Measurements from ENCODE around the gene NPTX1.

Gene NPTX1

GRCh38 chr17:80452173-80452915 lies 24.1 kb downstream of the NPTX1 start:
- Histone ChIP-seq H3K4me3 (replicated peaks; ENCODE audit: insufficient read depth, low read length) (no peak overlapping the region), H3K27me3 (ENCODE audit: insufficient read depth, poor library complexity, severe bottlenecking) (no peaks in the 10 kb centered on the region), H3K27ac (replicated peaks) (no peak overlapping the region)
- no peak for DNase-seq (ENCODE audit: low read depth in 1 of 2, low spot score in 1 of 2)
- TF ChIP-seq GABPA (IDR thresholded peaks at IDR 0.05; ENCODE audit: low read depth) (no peak), SPI1 (IDR thresholded peaks at IDR 0.05; ENCODE audit: borderline replicate concordance, low read depth) (no peak), CTCF (IDR thresholded peaks at IDR 0.05; ENCODE audit: insufficient read depth, low read length) (no peak), POLR2AphosphoS5 (IDR thresholded peaks at IDR 0.05; ENCODE audit: low read depth) (no peak)
- TF ChIP-seq, protein P1, sequence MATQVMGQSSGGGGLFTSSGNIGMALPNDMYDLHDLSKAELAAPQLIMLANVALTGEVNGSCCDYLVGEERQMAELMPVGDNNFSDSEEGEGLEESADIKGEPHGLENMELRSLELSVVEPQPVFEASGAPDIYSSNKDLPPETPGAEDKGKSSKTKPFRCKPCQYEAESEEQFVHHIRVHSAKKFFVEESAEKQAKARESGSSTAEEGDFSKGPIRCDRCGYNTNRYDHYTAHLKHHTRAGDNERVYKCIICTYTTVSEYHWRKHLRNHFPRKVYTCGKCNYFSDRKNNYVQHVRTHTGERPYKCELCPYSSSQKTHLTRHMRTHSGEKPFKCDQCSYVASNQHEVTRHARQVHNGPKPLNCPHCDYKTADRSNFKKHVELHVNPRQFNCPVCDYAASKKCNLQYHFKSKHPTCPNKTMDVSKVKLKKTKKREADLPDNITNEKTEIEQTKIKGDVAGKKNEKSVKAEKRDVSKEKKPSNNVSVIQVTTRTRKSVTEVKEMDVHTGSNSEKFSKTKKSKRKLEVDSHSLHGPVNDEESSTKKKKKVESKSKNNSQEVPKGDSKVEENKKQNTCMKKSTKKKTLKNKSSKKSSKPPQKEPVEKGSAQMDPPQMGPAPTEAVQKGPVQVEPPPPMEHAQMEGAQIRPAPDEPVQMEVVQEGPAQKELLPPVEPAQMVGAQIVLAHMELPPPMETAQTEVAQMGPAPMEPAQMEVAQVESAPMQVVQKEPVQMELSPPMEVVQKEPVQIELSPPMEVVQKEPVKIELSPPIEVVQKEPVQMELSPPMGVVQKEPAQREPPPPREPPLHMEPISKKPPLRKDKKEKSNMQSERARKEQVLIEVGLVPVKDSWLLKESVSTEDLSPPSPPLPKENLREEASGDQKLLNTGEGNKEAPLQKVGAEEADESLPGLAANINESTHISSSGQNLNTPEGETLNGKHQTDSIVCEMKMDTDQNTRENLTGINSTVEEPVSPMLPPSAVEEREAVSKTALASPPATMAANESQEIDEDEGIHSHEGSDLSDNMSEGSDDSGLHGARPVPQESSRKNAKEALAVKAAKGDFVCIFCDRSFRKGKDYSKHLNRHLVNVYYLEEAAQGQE (IDR thresholded peaks at IDR 0.05; ENCODE audit: insufficient replicate concordance, low read depth), result no peak

- H3K27ac ChIP-seq (replicated peaks), result no peak overlapping the region
- DNase-seq (ENCODE audit: low read depth in 1 of 2, low spot score in 1 of 2), result no peak
- no peak overlapping the region for H3K4me3 ChIP-seq (replicated peaks; ENCODE audit: insufficient read depth, low read length)
- no peaks in the 10 kb centered on the region for H3K27me3 ChIP-seq (ENCODE audit: insufficient read depth, poor library complexity, severe bottlenecking)
- TF ChIP-seq, protein P1 (IDR thresholded peaks at IDR 0.05; ENCODE audit: insufficient replicate concordance, low read depth), result no peak
- TF ChIP-seq SPI1 (IDR thresholded peaks at IDR 0.05; ENCODE audit: borderline replicate concordance, low read depth), result no peak
- TF ChIP-seq CTCF (IDR thresholded peaks at IDR 0.05; ENCODE audit: insufficient read depth, low read length), result no peak
- TF ChIP-seq POLR2AphosphoS5 (IDR thresholded peaks at IDR 0.05; ENCODE audit: low read depth), result no peak
Observed at GRCh38 chr17:80451104-80451775, 25.2 kb downstream of the NPTX1 start.

DNA sequence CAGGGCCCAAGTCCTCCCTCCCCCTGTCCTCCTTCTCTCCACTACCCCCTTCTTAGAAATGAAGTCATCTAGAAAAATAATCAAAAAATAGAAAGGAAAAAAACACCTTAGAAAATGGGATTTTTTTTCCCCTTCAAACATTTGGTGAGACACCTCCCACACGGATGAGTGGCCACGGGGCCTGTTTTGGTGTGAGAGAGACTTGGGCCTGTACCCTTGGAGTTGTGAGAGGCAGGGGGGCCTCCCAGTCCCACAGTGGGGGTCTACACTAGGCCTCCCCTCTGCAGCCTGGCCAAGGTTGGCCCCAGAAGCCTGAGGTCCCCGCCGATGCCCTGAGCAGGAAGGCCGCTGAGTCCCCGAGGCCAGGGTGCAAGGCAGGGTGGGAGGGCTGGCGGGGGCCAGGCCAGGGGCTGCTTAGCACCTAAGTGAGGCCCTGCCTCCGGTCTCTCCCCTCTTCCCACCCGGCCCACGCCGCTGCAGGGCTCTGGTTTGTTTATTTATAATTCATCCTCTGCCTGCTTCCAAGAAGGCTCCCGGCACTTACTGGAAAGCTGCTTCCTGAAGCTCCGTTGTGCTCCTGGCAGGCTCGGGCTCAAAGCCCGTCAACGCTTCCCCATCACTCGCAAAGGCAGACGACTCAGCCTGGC lies 26.4 kb downstream of the NPTX1 start:
- TF ChIP-seq GABPA (IDR thresholded peaks at IDR 0.05; ENCODE audit: low read depth) (no peak), SPI1 (IDR thresholded peaks at IDR 0.05; ENCODE audit: borderline replicate concordance, low read depth) (no peak)
- TF ChIP-seq, protein P1 (IDR thresholded peaks at IDR 0.05; ENCODE audit: insufficient replicate concordance, low read depth), result no peak

More for the DNA sequence above, 26.4 kb downstream of the NPTX1 start:
- H3K27me3 ChIP-seq (ENCODE audit: insufficient read depth, poor library complexity, severe bottlenecking), result no peaks in the 10 kb centered on the region
- H3K4me3 ChIP-seq (replicated peaks; ENCODE audit: insufficient read depth, low read length), result no peak overlapping the region
- H3K27ac ChIP-seq (replicated peaks), result no peak overlapping the region
- no peak for DNase-seq (ENCODE audit: low read depth in 1 of 2, low spot score in 1 of 2)
